Natural killer cell (primary cell): ENCODE measurements around the gene STX8. TPM values are rescaled to one million over a fixed set of nuclear protein-coding genes. Genes with fewer than 3 reads are reported as not detected.
"Not testable (repeated sequence)": the region's sequence is repeated elsewhere in the genome, so short reads cannot be mapped to it uniquely, and the experiment has no call there.

ENCODE experiments used
- ATAC-seq, 3 donors: fragments of 150-1000 bp in 2 of 3; fragments of 200-7000 bp in 1 of 3; cut with Tn5 transposase; 1 replicate in 1 of 3; 2 replicates in 2 of 3; pipeline ENCODE4 v1.10.0; 2021; ENCODE audit warnings: mild to moderate bottlenecking in 2 of 3, moderate library complexity in 2 of 3
- DNase-seq, 2 donors: peaks; one replicate each; pipeline versions ENCODE4 v3.0.0 to v3.0.0-alpha.2; 2013 to 2021; ENCODE audit warnings: mixed read lengths in 1 of 2
- H3K27ac ChIP-seq: one replicate; pipeline ENCODE4 v1.5.1; 2013; ENCODE audit warnings: mild to moderate bottlenecking, low read length
- H3K27me3 ChIP-seq: one replicate; pipeline ENCODE4 v1.6.1; 2013; ENCODE audit warnings: low read length; ENCODE audit not compliant: control insufficient read depth, insufficient read depth
- H3K36me3 ChIP-seq: one replicate; pipeline ENCODE4 v1.6.1; 2013; ENCODE audit warnings: low read length; ENCODE audit not compliant: control insufficient read depth, insufficient read depth
- H3K4me1 ChIP-seq: one replicate; pipeline ENCODE4 v1.6.1; 2013; ENCODE audit warnings: low read length; ENCODE audit not compliant: control insufficient read depth, insufficient read depth
- H3K4me3 ChIP-seq: one replicate; pipeline ENCODE4 v1.5.1; 2013; ENCODE audit warnings: low read length
- H3K9me3 ChIP-seq: one replicate; pipeline ENCODE4 v1.6.1; 2013; ENCODE audit warnings: low read length; ENCODE audit not compliant: control insufficient read depth, insufficient read depth
- H3K27ac Mint-ChIP-seq, 2 donors: one replicate each; pipeline ENCODE4 v1.8.0; 2022; ENCODE audit warnings: mild to moderate bottlenecking in 2 of 2, mixed read lengths in 2 of 2, moderate library complexity in 1 of 2
- H3K27me3 Mint-ChIP-seq, 2 donors: one replicate each; pipeline ENCODE4 v1.8.0; 2022; ENCODE audit warnings: low read depth in 2 of 2, mixed read lengths in 2 of 2
- H3K36me3 Mint-ChIP-seq: one replicate; pipeline ENCODE4 v1.8.0; 2022; ENCODE audit warnings: mixed read lengths
- H3K4me1 Mint-ChIP-seq, 2 donors: one replicate each; pipeline ENCODE4 v1.8.0; 2022; ENCODE audit warnings: mixed read lengths in 2 of 2
- H3K4me3 Mint-ChIP-seq: one replicate; pipeline ENCODE4 v1.8.0; 2022; ENCODE audit warnings: mild to moderate bottlenecking, moderate library complexity, mixed read lengths
- H3K9me3 Mint-ChIP-seq, 2 donors: one replicate each; pipeline ENCODE4 v1.8.0; 2022; ENCODE audit warnings: mixed read lengths in 2 of 2
- CTCF ChIP-seq: fragments of 200-600 bp; IDR thresholded peaks from one replicate; pipeline ENCODE4 v1.8.0; 2022; ENCODE audit warnings: antibody characterized with exemption
- WGBS: methylation state at CpG from one replicate; pipeline ENCODE4 v1.1.7; 2013; ENCODE audit warnings: missing lambda C conversion rate; ENCODE audit not compliant: insufficient coverage; 5-methylcytosine and 5-hydroxymethylcytosine counted together
- intact Hi-C: fragments of 100-400 bp; cut with micrococcal nuclease; formaldehyde crosslinking; loops from one replicate; pipeline ENCODE4 v1.14.2; 2022
- total RNA-seq, 4 donors: library from RNA; stranded (reverse); fragments of 120-200 nt in 1 of 4; gene quantifications; one replicate each; pipeline versions ENCODE4 v1.2.3 to v1.2.4, GENCODE V29; 2013 to 2022

STX8 gene
- total RNA-seq, 3 donors from 2014 or later (not counting 1 experiment from before 2014, with no cell fraction given) = 96.3 to 141 (median 120) TPM

- Mint-ChIP-seq H3K9me3 (no peaks in the 10 kb centered on the region), H3K36me3 (no peaks in the 10 kb centered on the region), H3K27me3 (peaks cover 5 to 10% of the 10 kb centered on the region in 2 donors), H3K4me3 (no peak overlapping the region), H3K4me1 (no peaks in the 10 kb centered on the region), H3K27ac (no peak overlapping the region)
- H3K4me1 ChIP-seq = no peaks in the 10 kb centered on the region
- TF ChIP-seq CTCF = no peak
- H3K4me3 ChIP-seq = no peak overlapping the region
- no peaks in the 10 kb centered on the region for H3K36me3 ChIP-seq
- 83% methylated on average over 4 of the region's 4 CpGs for WGBS
- H3K9me3 ChIP-seq = no peaks in the 10 kb centered on the region
- no peak overlapping the region for H3K27ac ChIP-seq
- H3K27me3 ChIP-seq = no peaks in the 10 kb centered on the region
- intact Hi-C loops = no loop called here
- no peak for ATAC-seq
- no peak for DNase-seq
Observed at GRCh38 chr17:9598661-9599060, 23.0 kb upstream of the STX8 start.

- H3K9me3 ChIP-seq, H3K4me1 ChIP-seq, DNase-seq, H3K27ac ChIP-seq, H3K36me3 Mint-ChIP-seq, H3K27me3 ChIP-seq, intact Hi-C loops, H3K36me3 ChIP-seq, H3K4me1 Mint-ChIP-seq, ATAC-seq, H3K4me3 Mint-ChIP-seq, H3K4me3 ChIP-seq, H3K9me3 Mint-ChIP-seq, H3K27ac Mint-ChIP-seq: not testable (repeated sequence)
- H3K27me3 Mint-ChIP-seq = peaks cover 4 to 10% of the 10 kb centered on the region in 2 donors
- 95% methylated on average over 5 of the region's 5 CpGs for WGBS
Observed at GRCh38 chr17:9597638-9598037, 22.0 kb upstream of the STX8 start.

- no peaks in the 10 kb centered on the region for H3K4me1 ChIP-seq
- H3K27ac ChIP-seq = no peak overlapping the region
- H3K27me3 Mint-ChIP-seq = peaks cover 0 to 12% of the 10 kb centered on the region in 2 donors
- DNase-seq = no peak
- H3K9me3 ChIP-seq = no peaks in the 10 kb centered on the region
- H3K4me3 ChIP-seq = no peak overlapping the region
- H3K36me3 Mint-ChIP-seq = no peaks in the 10 kb centered on the region
- H3K4me1 Mint-ChIP-seq = no peaks in the 10 kb centered on the region
- H3K27me3 ChIP-seq = no peaks in the 10 kb centered on the region
- H3K27ac Mint-ChIP-seq = no peak overlapping the region
- no peaks in the 10 kb centered on the region for H3K36me3 ChIP-seq
- 90% methylated on average over 5 of the region's 6 CpGs for WGBS
- intact Hi-C loops = no loop called here
- H3K4me3 Mint-ChIP-seq = no peak overlapping the region
- no peak for ATAC-seq
- H3K9me3 Mint-ChIP-seq = no peaks in the 10 kb centered on the region
- TF ChIP-seq CTCF = no peak
Observed at GRCh38 chr17:9594065-9594464, 18.4 kb upstream of the STX8 start.

- no peaks in the 10 kb centered on the region for H3K4me1 Mint-ChIP-seq
- no peak overlapping the region for H3K4me3 Mint-ChIP-seq
- H3K9me3 Mint-ChIP-seq = no peaks in the 10 kb centered on the region
- no peaks in the 10 kb centered on the region for H3K36me3 Mint-ChIP-seq
- no peak overlapping the region for H3K27ac Mint-ChIP-seq
- no peak overlapping the region for H3K4me3 ChIP-seq
- H3K36me3 ChIP-seq = no peaks in the 10 kb centered on the region
- no peaks in the 10 kb centered on the region for H3K27me3 ChIP-seq
- H3K4me1 ChIP-seq = no peaks in the 10 kb centered on the region
- H3K9me3 ChIP-seq = no peaks in the 10 kb centered on the region
- peaks cover 0 to 7% of the 10 kb centered on the region in 2 donors for H3K27me3 Mint-ChIP-seq
- no peak for TF ChIP-seq CTCF
- ATAC-seq = no peak
- WGBS = 94% methylated on average over 10 of the region's 10 CpGs
- no peak for DNase-seq
- H3K27ac ChIP-seq = no peak overlapping the region
- intact Hi-C loops = no loop called here
Observed at GRCh38 chr17:9587969-9588656, 12.5 kb upstream of the STX8 start.
